Stimulated activated CD8-positive, alpha-beta memory T cell treated with anti-CD3 and anti-CD28 coated beads, Interleukin-7, amount 100 ng/mL, for 48 hours (primary cell): ENCODE data around the gene MYDGF.

Experiments
- DNase-seq, 2 donors: peaks; one replicate each; pipeline ENCODE4 v3.0.0-alpha.2; 2020; ENCODE audit warnings: low read depth in 1 of 2; ENCODE audit errors: extremely low read depth in 1 of 2

Gene MYDGF

DNA sequence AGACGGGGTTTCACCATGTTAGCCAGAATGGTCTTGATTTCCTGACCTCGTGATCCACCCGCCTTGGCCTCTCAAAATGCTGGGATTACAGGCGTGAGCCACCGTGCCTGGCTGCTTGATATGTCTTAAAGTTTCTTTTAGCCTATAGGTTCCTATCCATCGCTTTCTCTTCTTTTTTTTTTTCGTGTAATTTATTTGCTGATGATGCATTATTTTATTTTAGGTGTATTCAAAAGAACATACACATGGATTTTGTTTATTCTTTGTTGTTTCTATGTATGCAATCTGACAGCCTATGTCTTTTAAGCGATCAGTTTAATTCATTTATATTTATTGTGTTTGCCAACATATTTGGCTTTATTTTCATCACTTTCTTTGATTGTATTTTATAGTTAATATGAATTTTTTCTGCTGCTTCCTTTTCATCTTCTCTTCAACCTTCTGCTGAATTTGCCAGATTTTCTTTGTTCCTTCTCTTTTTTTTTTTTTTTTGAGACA lies 56.8 kb downstream of the MYDGF start:
- no peak for DNase-seq

DNA sequence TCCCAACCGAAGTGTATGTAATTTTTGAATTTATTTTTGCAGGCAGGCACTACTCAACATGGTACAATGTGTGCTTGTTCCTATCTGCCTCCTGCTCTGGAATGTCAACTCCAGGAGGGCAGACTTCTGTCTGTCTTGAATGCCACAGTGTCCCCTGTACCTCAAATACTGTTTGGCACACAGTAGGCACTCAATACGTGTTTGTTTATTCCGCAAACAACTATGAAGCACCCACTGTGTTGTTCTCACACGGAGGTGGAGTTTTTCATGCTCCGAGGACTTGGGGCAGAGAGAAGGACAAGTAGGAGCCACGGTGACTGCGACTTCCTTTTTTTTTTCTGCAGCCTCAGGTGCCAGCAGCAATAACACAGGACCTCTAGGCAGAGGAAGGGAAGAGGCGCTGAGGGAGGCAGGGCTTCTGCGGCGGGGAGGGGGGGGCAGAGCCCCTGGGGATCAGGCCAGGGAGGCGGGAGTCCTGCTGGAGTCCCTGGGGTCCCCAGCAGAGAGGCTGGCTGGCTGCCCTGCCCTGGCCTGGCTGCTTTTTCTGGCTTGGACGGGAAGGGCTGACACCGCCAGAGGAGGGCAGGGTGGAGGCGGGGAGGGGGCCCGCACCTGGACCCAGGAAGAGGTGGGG lies 60.1 kb downstream of the MYDGF start:
- no peak for DNase-seq
